ENCODE results near the gene S100A9. TPM values are rescaled to one million over a fixed set of nuclear protein-coding genes. Genes with fewer than 3 reads are reported as not detected.
"Not testable (repeated sequence)": the region's sequence is repeated elsewhere in the genome, so short reads cannot be mapped to it uniquely, and the experiment has no call there.

S100A9 gene
- total RNA-seq, 1 donor, result 88.9 TPM

DNA sequence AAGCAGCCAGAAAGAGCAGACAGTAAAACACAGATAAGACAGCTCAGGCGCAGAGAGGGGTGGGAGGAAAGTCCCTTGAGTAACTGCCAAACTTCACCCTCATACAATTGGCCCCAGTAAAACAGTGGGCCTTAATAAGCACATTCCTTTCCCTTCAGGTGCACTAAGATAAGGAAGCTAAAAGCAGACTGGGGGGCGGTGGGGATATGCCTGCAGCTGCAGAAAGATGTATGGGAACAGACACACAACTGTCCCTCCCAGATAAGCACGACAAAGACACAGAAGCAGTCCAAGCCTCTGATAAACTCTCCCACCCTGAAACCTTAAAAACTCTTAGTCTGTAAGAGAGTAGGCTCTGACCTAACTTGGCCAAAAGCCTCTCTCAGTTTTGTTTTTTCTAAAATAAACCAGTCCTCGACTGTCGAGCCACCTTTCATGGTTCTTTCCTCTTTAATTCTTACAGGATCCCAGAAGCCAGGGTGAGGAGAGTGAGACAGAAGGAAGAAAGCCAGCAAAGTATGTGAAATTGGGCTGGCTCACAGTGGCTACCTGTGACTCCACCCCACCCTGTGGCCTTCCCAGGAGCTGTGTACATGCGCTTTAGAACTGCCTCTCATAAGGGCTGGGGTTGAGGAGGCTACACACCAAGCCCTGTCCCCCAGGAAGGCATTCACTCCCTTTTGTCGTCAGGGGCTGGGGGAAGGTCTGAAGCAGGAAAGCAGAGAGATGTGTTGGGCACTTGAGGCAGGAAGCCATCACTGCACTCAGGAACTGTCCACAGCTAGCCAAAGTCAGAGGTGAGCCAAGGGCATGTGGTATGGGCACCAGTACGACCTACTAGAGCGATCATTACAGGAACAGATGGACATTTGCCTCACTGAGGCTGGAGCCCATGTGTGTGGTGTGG is 13.6 kb upstream of the S100A9 start:
- DNase-seq (ENCODE audit: low read depth in 2 of 3, low spot score in 2 of 3), result peak in 2 of 3 donors; percentile 81 to 92

DNA sequence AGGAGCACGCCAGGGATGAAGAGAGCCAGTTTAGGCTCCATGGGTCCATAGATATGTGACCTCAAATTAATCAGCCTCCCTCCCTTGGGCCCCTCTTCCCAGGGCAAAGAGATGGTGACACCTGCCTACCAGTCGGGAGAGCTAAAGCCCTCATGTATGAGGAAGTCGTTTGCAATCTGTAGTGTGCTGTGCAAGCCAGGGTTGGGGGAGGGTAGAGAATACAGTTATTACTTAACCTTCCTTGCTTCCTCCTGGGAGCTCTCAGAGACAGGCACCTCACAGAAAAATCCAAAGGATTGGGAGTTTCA is 13.0 kb upstream of the S100A9 start:
- DNase-seq (ENCODE audit: low read depth in 2 of 3, low spot score in 2 of 3), result peak in 2 of 3 donors; percentile 52 to 66

DNA sequence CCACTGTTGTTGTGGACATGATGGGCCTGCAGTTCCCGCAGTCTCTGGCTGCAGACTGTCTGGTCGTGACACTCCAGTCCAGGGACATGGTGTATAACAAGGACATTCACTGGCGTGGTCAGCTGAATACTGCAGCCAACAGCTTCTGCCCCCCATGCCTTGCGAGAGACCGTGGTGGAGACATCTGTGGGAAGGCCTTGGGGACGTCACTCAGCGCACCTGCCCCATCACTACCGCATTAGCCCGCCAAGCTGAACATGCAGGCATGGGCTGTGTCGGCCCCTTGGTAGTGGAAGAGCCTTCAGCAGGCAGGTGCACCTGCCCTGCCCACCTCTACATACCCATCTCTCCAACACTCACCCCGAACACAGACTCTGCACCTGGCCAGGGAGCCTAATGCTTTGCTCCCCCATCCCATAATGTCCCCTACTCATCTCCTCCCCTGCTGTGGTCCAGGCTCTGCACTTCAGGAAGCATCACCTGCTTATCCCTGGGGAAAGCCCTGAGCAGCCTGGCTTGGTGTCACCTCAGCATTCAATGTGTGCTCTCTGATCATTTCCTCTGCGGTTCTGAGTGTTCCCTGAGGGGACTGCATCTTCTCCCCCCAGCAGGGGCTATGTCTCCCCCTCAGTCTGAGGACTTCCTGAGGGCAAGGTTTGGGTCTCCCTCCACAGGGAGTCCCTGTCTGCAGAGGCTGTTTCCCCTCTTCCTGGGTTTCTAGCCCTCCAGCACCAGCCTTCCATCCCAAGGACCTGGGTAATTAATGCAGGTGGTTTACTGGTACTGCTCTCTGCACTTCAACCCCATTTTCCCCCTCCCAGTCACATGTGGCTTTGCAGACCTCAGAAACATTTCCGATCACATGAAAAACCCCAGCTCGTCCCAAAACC is 12.2 kb upstream of the S100A9 start:
- no peak for DNase-seq (ENCODE audit: low read depth in 2 of 3, low spot score in 2 of 3)

DNA sequence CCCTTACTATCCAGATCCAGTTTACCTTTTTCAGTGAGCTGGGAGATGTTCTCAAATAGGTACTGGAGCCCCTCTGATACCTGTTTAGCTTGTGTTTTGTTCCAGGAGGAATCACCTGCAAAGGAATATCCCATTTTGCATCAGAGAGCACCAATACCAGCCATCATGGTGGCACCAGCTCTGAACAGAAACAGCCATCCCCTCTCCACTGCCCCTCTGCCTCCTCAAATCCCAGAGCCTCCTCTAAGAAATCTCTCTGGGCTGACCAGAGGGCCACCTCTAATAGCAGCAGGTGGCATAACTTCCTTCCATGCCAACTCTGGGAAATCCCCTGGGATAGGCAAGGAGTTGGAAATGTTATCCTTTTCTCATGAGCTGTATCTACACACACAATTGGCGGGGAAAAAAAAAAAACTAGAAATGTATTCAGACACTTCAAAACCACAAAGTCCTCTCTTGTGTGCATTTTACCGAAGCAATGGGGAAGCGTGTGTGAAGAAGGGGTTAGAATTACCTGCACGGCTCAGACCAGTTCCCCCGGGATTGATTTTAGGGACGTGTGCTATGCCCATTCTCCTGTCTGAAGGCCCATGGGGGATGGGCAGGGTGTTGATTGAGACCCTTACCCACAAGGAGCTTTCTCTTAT is 11.5 kb upstream of the S100A9 start:
- no peak for DNase-seq (ENCODE audit: low read depth in 2 of 3, low spot score in 2 of 3)

DNA sequence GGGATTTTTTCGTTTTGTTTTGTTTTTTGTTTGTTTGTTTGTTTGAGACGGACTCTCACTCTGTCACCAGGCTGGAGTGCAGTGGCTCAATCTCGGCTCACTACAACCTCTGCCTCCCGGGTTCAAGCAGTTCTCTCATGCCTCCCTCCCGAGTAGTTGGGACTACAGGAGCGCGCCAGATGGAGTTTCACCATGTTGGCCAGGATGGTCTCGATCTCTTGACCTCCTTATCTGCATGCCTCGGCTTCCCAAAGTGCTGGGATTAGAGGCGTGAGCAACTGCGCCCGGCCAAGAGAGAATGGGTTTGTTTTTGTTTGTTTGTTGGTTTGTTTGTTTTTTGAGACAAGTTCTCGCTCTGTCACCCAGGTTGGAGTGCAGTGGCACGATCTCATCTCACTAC is 10.6 kb upstream of the S100A9 start:
- not testable (repeated sequence) for DNase-seq (ENCODE audit: low read depth in 2 of 3, low spot score in 2 of 3)

DNA sequence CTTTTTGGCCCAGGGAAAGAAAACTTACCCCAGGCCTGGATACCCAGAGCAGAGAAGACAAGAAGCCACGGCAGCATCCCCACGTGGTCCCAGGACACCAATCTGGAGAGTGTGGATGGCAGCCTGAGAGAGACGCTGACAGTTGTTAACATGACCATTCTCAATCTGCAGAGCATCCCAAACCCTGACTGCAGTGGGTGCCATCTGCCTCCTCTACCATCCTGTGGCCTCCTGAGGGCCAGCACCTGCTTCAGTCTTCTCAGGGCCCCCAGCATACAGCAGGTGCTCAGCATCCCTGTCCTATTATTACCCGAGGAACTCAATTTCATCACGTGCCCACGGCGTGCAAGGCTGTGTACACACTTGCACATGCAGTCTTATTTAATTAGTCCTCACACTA is 9.8 kb upstream of the S100A9 start:
- no peak for DNase-seq (ENCODE audit: low read depth in 2 of 3, low spot score in 2 of 3)

DNA sequence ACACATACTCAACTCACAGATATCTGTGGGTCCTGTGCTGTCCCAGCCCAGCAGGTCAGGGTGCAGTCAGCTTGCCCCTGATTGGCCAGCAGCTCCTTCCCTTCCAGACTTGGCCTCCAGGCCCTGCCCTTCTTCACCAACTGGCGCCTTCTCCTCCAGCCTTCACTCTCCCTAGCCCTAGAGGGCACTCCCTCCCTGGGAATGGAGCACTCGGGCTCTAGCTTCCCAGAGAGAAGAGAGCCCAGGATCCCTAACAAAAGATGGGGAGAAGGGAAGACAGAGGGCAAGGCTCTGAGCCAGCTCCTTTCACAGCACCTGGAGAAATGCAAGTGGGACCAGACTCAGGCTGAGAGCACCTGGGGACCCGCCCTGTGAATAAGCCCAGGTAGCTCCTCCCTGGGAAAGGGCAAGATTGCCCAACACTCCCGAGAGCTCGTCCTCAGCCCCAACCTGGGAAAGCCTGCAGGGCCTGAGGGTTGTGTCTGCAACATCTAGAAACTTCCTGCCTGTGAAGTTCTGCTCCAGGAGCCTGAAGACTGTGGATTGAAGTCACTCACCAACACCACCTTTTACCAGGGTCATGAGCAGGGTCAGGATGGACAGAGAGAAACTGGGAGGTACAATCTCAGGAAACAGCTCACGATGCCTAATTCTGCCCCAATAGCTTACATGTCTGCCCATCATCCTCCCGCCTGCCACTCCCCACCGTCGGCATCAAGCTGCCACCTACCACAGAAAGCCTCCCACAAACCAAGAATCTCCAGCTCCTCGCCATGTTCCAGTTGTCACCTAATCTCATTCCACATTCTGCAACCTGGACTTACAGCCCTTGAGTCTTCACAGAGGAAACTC is 8.9 kb upstream of the S100A9 start, which contains the start of gene PGLYRP4:
Gene PGLYRP4 (minus strand): TSS at position 331 of the 852 bp plus-strand sequence. CDS start 909 bp downstream, outside the sequence.
- no peak for DNase-seq (ENCODE audit: low read depth in 2 of 3, low spot score in 2 of 3)

DNA sequence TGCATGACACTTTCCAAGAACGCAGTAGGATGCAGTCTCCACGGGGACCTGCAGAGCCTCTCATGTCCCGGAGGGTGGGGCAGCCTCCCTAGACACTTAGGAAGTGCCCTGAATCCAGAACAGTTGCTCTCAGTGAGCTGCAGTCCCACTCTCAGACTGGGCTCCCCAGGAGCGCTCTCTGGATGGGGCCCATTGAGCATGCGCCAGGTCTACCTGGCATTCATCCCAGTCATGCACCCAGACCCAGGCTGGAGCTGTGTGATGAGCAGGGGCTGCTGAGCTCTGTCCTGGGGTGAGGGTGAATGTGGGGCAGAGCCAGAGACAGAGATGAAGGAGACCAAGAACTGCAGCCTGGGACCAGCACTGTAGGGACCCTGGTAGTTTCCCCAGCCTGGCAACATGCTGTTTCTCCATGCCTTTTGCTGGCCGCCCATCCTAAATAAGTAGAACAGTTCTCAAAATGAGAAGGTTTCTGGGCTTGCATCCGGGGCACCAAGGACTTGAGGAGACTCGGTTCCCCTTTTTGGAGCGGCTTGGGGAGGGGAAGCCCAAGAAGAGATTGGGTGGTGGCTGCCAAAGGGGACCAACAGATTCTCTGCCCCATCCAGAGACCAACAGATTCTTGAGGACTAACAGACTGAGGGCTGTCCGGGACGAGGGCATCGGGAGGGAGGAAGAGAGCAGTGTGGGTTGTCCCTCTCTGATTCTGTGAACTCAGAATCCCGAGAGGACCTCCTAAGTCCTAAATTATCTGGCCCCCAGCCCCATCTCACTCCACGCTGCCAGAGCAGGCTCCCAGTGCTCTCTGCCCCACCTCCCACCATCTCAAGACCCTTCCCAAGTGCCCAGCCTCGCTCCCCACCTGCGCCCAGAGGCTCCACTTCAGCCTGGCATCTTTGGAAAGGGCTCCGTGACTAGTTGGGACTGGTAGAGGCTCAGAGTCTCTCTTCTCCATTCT is 8.0 kb upstream of the S100A9 start:
- no peak for DNase-seq (ENCODE audit: low read depth in 2 of 3, low spot score in 2 of 3)

DNA sequence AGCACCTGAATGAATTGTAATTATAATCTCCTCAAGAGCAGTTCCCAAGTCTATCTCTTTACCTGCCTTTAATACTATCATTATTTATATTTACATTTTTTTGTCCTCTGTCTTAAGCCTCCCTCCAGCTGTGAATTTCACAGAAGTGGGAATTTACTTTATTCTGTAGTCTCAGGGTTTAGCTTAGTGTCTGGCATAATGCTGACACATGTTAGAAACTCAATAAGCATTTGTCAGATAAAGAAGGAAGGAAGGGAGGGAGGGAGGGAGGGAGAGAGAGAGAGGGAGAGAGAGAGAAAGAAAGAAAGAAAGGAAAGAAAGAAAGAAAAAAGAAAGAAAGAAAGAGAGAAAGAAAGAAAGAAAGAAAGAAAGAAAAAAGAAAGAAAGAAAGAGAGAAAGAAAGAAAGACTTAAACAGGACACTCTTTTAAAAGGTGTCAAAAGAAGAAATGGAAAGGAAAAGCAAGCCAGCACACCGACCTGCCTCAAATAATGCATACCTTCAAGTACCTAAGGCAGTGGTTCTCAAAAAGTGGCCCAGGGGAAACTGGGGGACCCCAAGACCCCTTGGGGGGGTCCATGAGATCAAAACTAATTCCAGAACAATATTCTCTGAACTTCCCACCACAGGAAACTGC is 7.2 kb upstream of the S100A9 start:
- DNase-seq (ENCODE audit: low read depth in 2 of 3, low spot score in 2 of 3), result no peak

DNA sequence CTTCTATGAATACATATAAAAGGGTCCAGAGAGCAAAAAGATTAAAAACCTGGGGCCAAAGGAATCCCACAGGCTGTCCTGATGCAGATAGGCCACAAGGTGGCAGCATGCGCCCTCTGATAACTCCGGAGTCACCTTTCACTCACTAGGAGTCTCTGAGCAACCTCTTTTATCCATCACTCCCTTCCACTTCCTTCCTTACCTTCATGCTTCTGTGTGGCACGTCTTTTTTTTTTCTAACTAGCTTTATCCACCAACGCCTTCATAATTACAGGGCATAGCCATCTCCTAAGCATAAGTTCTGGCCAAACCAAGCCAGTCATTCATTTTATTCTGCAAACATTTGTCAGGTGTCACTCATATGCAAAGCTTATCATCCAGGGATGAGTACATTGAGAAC is 5.1 kb upstream of the S100A9 start:
- peak; percentile 22 to 84 (median 62) for DNase-seq (ENCODE audit: low read depth in 2 of 3, low spot score in 2 of 3)

DNA sequence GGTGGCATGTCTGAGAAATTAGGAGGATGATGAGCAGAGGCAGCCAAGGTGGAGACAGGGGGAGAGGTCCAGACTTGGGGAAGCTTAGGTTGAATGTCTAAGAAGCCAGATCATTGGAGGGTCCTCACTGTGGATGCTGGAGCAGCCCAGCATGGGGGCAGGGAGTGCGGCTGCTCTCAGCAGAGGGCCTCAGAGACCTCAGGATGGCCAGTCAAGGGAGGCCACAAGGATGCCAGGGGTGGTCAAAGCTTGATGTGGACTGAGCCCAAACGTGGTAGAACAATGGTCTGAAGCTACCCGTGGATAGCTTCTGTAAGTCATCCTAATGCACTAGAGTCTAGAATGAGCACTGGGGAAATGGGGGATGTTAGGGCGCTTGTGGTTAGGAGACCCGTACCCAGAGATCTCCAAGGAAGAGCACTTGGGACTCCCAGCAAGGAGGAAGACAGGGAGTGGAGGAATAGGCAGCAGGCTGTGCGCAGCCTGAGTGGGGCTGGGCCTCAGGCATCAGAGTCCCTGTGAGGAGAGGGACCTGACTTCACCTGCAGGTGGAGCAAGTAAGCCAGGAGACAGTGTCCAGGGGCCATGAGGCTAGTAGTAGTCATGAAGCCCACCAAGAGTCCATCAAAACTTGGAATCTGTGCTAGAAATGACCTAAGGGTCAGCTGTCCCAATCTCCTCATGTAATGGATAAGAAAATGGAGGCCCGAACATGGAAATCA is 4.3 kb upstream of the S100A9 start:
- peak in 1 of 3 donors; percentile 47 for DNase-seq (ENCODE audit: low read depth in 2 of 3, low spot score in 2 of 3)

DNA sequence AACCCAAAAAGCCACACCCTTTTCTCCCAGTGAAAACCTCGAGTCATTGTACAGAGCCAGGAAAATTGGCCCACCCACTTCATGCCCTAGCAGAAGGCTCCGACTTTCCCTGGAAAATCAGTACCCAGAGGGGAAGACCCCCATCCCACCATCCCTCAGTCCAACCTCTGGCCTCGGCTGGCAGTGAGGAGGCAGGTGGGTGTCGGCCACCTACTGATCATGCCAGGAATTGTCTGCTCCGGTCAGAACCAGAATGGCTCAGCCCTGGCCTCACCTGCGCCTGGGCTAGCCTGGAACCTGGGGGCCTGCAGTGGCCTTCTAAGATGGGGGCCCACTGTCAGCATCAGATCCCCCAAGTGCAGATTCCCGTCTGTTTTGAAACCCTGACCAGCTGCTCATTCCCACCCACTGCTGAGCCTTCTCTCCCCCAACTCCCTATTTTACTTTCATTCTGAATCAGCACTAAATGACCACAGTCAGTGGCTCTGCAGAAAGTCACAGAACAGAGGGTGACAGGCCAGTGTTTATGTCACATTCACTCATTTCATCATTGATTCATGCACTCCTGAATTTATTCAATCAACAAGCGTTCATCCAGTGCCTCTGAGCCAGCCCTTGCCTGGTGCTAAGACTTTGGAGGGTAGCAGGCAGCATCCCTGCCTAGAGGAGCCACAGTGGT is 3.0 kb upstream of the S100A9 start:
- DNase-seq (ENCODE audit: low read depth in 2 of 3, low spot score in 2 of 3), result no peak

DNA sequence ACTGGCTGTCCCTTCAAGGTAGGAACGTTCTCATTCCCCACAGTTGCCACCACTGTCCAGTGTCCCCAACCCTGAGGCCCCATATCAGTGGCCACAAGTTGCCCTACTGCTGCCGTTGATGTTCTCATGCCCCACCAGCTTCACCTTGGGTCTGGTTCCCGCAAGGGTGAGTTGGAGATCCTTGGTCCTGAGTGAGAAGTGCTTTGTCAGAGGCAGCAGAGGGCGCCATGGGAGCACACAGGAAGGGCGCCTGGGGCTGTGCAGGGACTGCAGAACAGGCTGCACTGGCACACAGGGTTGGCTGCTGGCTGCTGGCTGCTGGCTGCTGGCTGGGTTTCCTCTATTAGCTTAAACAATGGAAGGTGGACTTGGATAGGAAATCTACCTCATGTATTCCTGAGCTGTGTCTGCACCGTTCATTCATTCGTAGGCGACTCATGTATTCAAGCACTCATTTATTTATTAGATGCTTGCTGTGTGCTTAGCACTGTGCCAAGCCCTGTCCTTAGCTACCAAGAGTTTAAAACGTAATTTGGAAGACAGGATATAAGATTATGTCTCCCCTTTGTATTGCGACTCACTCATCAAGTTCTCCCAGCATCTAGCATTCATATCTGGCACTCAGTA is 2.1 kb upstream of the S100A9 start:
- DNase-seq (ENCODE audit: low read depth in 2 of 3, low spot score in 2 of 3), result peak in 2 of 3 donors; percentile 66 to 81

DNA sequence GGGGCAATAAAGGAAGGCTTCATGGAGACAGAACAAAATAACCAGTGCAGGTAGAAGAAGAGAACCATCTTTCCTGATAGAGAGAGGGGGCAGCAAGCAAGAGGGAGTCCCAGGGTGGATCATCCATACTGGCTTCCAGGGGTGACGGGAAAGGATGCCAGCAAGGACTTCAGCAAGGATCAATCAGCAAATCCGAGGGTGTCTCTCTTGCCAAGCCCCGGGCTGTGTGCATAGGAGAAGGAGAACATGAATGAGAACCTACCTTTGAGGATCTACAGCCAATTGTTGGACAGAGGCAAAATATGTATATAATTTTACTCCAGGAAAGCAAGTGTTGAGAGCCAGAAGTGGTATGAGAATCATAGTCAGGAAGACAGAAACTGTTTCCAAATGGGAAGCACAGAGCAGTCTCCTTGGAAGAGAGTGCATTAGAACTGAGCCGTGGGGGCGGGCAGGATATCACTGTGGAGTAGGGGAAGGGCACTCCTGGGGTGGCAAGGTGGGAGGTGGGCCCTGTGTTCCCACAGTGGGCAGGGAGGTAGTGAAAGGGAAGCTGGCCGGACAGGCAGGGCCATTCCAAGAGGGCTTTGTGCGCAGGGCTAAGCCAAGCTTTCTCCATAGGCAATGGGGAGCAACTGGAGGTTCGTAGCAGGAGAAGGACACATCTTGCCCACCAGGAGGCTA is 1.1 kb upstream of the S100A9 start:
- no peak for DNase-seq (ENCODE audit: low read depth in 2 of 3, low spot score in 2 of 3)

DNA sequence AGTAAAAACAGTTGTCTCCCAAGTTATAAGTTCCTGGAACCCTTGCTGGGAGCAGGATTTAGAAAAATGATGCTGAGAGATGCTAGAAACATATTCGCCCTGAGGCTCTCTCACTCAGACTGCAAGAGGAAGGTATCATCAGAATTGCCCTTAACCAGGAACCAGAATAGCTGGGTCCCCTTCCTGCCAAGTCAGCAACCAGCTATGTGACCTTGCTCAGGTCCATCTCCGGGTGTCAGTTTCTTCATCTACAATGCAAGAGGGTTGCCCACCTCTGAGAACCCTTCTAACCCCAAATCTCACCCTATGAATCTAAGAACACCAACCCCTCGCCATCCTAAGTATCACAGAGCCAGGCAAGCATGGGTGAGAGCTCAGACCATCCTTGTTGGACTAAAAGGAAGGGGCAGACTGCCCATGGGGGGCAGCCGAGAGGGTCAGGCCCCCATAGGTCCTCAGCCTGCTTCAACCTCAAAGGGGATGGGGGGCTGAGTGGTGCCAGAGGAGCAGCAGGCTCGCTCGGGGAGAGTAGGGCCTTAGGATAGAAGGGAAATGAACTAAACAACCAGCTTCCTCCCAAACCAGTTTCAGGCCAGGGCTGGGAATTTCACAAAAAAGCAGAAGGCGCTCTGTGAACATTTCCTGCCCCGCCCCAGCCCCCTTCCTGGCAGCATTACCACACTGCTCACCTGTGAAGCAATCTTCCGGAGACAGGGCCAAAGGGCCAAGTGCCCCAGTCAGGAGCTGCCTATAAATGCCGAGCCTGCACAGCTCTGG is 390 bp upstream of the S100A9 start:
- no peak for DNase-seq (ENCODE audit: low read depth in 2 of 3, low spot score in 2 of 3)

DNA sequence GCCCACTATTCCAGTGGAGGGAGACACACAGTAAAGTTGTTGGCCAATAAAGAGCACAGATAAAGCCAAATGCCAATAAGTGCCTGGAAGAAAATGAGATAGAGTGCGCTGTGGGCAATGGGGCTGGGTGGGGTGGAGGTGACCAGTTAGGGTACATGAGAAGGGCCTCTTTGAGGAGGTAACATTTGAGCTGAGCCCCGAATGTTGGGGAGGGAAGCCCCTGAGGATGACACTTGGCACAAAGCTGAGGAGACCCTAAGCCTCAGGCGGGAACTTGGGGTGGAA is 979 bp downstream of the S100A9 start:
- no peak for DNase-seq (ENCODE audit: low read depth in 2 of 3, low spot score in 2 of 3)

Measured in hematopoietic multipotent progenitor cell (in vitro differentiated cells).